Pons (tissue), 1 donor: ENCODE data around the gene ZNF45.
"Not testable (repeated sequence)": the region's sequence is repeated elsewhere in the genome, so short reads cannot be mapped to it uniquely, and the experiment has no call there.

Source experiments
- DNase-seq: peaks from one replicate; pipeline ENCODE4 v3.0.0-alpha.2; 2016; ENCODE audit warnings: low spot score

Gene ZNF45

DNA sequence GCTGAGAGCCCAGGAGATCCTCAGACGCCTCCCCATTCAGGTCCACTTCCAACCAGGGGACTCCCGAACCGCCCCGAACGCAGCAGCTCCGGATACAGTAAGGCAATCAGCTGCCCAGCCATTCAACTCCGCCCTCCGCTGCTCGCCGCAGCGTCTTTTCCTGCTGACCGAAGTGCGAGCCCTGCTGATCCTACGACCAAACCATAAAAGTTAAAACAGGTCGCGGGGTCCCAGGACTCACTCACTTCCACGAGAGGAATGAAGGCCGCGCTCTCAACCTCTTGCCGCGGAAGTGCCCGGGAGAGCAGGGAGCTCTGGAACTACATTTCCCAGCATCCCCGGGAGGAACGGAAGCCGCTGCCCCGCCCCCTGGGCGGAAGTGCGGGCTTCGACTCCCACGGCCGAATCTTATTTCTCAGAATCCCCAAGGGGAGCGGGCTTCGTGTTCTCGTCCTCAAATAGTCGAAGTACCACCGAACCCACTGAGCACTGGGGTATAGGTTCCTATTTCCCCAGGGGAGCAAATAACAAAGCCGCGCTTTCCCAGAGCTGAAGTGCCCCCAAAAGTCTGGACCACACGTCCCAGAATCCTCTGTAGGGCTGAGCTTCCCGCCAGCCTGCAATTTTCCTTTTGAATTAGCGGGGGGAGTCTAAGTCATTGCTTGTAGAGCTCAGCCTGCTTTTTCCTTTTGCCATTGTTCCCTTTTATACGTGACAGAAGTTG is at the start of gene ZNF45:
ZNF45 (minus strand) TSS at position 298 of the 724 bp plus-strand sequence. CDS start 13,097 bp downstream, outside the sequence.
- peak; percentile 95 for DNase-seq

DNA sequence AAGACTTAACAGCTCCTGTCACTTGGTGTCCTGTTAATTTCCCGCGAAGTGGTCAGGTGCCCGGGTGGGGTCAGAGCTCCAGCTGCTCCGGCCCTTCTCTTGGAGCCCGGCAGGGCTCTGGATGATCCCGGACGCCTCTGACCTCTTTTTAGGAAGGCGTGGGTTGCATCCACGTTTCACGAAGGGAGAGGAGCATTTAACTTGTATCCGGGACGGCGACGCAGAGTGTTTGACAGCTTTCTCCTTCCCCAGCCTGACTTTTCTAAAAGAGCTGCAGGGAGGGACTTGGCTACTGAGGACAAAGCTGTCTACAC is 49.6 kb upstream of the ZNF45 start:
- no peak for DNase-seq

DNA sequence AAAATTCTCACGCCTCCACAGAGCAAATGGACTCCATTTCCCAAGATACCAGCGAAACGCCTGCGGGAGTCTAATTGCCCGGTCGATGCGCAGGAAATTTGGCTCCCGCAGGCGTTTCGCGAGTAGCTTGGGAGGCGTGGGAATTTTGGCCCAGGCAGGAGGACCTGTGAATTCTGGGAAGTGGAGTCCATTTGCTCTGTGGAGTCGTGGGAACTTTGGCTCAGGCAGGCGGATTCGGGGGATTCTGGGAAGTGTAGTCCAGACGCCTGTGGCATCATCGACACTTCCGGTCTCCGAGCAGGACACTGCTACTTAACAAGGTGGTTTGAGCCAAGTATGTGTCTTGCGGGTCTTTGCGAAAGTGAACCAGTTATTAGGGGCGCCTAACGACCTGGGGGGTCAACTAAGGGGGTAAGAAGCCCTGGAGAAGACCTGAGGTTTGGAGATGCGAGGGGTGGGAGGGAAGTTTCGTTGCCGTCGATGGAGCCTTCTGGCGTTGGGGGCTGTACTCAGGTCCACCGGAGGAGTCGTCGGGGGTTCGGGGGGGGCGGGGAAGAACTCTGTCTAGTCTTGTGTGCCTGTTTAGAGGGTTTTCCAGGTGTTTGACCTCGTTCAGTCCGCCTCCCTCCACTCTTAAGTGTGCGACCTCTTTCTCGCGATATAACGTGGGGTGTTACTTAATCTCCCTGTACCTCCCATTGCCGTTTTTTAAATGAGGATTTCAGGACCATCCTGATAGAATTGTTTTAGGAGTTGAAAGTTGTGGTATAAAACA is 49.0 kb upstream of the ZNF45 start, which contains the start of gene ZNF155:
ZNF155 (plus strand) TSS at position 277 of the 775 bp plus-strand sequence. CDS start 4,356 bp downstream, outside the sequence.
- peak; percentile 98 for DNase-seq

DNA sequence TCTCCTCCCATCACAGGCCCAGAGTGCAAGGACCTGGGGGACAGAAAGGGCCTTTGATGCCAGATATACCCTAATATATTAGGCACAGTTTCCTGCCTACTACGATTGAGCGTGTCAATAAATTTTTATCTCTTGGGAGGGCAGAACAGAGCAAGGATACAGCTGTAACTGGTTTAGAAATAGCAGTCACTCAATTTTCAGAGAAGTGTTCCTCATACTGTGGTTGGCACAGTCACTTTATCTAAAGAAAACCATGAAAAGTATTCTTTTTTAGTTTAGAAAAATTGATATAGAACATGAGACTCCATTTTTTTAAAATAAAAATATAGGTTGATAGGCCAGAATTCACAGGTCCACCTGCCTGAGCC is 48.4 kb upstream of the ZNF45 start:
- no peak for DNase-seq

DNA sequence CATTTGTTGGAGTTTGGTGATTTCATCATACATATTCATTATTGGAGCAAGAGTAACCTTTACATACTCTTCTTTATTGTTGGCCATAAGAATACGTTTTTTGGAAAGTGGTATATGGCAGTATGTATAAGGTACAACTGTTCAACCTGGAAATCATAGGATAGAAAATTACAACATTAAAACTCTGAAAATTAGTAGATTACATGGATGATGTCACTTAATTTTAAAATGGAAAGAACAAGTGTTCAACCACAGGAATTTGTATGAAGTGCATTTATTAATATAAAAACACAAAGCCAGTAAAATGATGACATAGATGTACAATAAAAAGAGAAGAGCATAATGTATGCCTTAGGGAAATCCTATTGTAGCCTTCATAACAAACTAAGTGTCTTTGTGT is 41.6 kb upstream of the ZNF45 start:
- no peak for DNase-seq

DNA sequence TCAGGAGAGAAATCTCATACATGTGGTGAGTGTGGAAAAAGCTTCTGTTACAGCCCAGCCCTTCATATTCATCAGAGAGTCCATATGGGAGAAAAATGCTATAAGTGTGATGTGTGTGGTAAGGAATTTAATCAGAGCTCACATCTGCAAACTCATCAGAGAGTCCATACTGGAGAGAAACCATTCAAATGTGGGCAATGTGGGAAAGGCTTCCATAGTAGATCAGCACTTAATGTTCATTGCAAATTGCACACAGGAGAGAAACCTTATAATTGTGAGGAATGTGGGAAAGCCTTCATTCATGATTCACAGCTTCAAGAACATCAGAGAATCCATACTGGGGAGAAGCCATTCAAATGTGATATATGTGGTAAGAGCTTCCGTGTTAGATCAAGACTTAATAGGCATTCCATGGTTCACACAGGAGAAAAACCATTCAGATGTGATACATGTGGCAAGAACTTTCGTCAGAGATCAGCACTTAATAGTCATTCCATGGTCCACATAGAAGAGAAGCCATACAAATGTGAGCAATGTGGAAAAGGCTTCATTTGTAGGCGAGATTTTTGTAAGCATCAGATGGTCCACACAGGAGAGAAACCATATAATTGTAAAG is 31.1 kb upstream of the ZNF45 start:
- no peak for DNase-seq

DNA sequence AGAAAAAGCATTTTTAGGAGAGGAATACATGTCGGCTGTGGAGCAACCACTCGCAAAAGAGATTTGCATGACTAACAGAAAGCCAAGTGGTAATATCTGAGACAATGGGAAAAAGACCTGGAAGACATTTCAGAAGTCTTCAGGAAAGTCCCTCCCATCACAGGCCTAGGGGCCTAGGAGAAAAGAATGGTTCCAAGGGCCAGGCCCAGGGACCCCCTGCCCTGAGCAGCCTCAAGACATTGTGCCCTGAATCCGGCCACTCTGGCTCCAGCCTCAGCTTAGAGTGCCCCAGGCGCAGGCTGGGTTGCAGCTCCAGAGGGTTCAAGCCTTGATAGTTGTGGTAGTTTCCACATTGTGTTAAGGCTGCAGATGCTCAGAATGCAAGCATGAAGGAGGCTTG is 25.3 kb upstream of the ZNF45 start:
- DNase-seq, result no peak

DNA sequence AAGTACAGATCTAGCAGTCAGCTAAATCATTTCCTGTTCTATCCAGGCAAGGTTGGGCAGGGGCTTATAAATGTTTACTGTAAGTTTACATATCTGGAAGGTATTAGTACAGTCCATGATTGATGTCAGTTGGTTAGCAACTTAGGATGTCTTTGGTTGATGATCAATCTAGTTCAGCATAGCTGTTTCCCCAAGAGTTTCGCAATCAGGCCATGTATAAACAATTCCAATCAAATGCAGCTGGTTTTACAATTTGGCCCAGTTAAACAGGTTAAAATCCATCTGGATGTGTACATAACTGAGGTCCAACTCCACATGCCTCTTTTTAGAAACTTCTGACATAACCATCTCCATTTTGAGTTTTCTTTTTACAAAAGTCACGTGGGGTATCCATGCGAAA is 22.8 kb upstream of the ZNF45 start:
- no peak for DNase-seq

DNA sequence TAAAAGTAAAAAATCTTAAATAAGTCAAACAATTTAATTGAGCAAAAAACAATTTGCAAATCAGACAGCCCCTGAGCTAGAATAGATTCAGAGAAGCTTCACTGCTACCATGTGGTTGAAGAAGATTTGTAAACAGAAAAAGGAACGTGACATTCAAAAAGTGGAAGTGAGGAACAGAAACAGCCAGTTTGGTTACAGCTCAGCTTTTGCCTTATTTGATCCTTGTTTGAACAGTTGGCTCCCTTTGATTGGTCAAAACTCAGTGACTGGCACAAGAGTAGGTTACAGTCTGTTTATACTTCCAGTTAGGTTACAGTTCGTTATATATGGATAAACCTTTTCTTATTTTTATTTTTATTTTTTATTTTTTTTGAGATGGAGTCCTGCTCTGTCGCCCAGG is 21.7 kb upstream of the ZNF45 start:
- no peak for DNase-seq

DNA sequence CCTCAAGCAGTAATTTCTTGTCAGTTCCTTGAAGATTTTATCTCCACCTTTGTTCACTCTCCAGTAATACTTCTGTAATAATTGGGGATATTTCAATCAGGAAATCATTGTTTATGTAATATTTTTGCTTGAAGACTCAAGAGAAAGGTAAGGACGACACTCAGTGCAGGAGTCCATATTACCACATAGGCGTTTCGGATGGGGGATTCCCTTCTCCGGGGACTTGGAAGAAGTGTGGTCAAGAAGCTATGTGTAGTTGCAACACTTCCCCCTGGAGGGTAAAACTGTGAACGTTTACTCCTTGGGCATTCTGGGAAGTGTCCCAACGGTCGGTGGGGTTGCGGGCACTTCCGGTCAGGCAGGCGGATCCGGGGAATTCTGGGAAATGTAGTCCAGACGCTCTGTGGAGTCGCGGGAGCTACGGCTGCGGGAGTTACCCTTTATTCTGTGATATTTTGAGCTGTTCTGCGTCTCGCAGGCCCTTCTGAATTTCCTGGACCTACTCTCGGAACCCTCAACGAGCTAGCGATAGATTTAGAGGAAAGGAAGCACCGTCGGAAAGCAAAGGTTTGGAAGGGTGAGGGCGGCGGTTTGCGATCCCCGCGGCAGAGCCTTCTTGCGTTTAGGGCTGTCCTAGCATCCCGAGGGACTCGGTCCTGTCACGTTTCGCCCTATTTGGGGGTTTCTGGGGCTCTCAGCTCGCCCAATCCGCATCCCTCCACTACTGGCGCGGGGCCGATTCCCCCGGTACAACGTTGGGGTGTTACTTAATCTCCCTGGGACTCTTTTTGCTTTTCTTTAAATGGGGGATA is 16.0 kb upstream of the ZNF45 start, which contains the start of gene ZNF221:
ZNF221 (plus strand) TSS at position 395 of the 812 bp plus-strand sequence. CDS start 11,499 bp downstream, outside the sequence.
- peak; percentile 96 for DNase-seq

DNA sequence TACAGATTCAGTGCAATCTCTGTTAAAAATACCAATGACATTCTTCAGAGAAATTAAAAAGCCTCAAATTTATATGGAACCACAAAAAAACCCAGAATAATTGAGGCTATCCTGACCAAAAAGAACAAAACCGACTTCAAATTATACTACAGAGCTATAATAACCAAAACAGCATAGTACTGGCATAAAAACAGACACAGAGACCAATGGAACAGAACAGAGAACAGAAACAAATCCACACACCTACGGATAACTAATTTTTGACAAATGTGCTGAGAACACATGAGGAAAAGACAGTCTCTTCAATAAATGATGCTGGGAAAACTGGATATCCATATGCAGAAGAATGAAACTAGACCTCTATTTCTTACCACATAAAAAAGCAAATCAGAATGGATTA is 14.7 kb upstream of the ZNF45 start:
- DNase-seq, result not testable (repeated sequence)

DNA sequence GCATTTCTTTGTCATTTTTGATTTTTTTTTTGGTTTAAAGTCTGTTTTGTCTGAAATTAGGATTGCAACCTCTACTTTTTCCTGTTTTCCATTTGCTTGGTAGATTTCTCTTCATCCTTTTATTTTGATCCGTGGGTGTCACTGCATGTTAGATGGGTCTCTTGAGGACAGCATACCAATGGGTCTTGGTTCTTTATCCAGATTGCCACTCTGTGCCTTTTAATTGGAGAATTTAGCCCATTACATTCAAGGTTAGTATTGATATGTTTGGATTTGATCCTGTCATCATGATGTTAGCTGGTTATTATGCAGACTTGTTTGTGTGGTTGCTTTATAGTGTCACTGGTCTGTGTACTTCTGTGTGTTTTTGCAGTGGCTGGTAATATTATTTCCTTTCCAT is 12.3 kb upstream of the ZNF45 start:
- DNase-seq, result not testable (repeated sequence)

DNA sequence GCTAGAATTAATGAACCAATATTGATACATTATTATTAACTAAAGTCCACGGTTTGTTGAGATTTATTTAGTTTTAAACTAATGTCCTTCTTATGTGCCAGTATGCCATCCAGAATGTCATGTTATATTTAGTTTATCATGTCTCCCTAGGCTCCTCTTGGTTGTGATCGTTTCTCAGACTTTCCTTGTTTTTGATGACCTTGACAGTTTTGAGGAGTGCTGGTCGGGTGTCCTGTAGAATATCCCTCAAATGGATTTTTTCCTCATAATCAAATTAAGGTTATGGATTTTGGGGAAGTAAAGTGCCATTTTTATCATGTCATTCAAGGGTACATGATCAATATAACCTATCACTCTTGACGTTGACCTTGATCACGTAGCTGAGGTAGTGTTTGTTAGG is 6.1 kb upstream of the ZNF45 start:
- no peak for DNase-seq

DNA sequence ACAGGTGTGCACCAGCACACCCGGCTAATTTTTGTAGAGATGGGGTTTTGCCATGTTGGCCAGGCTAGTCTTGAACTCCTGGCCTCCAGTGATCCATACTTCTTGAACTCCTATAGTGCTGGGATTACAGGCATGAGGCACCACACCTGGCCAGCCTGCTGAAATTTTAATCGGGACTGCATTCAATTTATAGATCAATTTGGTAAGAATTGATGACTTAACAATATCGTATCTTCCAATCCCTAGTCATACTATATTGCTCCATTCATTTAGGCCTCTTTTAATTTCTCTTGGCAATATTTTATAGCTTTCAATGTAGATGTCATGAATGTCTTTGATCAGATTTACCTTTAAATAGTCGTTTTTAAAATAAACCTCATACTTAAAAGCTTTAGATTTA is 5.6 kb upstream of the ZNF45 start:
- no peak for DNase-seq

DNA sequence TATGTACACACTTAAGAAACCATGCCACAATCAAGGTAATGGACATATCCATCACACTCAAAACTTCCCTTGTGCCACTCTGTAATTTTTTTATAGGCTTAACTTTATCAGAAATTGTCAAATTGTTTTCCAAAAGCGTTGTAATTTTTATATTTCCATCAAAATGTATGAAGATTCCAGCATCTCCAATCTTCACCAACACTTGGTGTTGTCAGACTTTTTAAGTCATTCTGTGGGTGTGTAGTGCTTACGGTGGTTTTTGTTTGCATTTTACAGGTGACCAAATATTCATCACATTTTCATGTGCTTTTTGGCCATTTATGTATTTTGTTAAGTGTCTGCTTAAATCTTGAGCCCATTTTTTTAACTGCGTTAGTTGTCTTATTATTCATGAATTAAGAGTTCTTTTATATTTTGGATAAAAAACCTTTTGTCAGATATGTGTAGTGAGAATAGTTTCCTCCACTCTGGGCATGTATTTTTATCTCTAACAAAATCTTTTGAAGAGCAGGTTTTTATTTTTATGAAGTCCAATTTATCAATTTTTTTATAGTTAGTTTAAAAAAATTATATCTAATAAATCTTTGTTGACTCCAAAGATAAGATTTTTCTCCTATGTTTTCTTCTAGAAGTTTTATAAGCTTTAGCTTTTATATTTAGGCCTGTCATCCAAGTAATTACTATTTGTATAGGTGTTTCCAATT is 4.6 kb upstream of the ZNF45 start:
- DNase-seq, result no peak

DNA sequence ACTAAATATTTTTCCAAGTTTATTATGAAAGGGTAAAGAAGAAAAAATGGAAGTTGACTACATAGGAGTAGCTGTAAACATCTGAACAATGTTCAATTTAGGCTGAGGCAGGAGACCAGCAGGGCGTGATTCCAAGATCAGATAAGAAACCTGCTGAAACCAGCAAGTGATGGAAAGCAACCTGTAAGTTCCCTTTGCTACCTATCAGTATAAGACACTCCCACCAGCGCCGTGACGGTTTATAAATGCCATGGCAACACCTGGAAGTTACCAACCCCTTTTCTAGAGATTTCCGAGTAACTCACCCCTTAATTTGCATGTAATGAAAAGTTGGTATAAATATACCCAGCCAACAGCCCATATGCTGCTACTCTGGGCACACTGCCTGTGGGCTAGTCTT is 1.1 kb upstream of the ZNF45 start:
- DNase-seq, result no peak

DNA sequence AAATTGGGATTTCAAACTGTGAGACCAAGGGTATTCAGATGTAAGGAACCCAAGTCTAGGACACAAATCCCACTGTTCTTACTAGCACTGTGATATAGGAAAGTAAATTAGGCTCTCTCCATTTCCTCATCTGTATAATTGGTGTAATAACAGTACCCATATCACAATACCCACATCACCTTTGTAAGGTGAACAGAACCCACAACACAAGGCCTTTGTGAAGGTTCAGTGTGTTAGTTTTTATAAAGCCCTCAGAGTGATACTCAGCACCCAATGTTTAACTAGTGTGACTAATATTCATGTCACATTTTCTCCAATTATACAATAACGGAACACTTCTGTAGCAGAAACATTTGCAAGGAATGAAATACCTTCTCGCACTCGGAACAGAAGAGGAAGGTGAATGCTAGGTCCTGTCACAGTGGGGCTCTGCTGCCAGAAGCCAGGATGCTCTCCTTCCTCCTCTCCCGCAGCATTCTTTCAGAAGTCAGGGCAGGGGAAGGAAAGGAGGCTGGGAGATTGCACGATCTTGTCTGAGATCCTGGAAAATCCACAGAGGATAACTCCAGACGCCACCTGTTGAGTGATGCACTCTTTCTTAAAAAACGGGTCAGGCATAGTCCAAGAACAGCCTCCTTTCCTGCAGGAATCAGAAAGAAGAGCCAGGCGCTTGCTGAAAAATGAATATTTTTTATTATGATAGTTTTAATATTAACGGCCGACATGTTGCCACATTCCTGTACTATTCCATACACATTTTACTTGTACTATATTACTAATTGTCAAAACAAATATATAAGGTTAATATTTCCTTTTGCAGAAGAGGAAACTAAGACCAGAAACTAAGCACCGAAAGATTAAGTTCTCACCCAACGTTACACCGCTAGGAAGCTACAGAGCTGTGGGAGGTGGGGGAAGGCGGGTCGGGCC is 762 bp downstream of the ZNF45 start:
- DNase-seq, result peak; percentile 1

DNA sequence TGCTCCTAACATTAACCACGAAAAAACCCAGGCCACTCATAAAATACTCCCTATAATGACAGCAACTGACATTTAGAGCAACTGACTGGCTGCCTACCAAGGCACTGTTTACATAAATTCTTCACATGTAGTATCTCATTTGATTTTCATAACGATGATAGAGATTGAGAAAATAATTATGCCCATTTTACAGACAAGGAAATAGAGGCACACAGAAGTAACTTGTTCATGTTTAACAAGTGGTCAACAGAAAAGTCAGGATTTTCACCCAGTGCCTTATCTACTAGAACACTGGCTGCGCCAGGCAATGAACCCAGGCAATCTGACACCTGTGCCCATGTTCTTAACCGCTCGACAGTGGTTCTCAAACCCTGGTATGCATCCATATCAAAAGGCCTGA is 6.3 kb downstream of the ZNF45 start:
- no peak for DNase-seq

DNA sequence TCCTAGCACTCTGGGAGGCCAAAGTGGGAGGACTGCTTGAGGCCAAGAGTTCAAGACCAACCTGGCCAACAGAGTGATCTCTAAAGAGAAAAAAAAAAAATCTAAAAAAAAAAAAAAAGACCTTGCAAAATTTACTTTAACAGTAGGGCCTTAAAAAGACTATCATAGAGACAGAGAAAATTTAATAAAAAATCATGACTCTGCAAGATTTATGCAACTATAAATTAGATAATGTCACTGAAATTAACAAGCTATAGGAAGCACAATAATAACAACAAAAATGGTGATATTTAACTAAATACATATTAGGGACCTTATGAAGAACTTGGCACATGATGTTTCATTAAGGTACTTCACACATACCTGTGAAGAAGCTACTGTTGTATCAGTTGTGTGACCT is 11.2 kb downstream of the ZNF45 start:
- DNase-seq, result no peak

DNA sequence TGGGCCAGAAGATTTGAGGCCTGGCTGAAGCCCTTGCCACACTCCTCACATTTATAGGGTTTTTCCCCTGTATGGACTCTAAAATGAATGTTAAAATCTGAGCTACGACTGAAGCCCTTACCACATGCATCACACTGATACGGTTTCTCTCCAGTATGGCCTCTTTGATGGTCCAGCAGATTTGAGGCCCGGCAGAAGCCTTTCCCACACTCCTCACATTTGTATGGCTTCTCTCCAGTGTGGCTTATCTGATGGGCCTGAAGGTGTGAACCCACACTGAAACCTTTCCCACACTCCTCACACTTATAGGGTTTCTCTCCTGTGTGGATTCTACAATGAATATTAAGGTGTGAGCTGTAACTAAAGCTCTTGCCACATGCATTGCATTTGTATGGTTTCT is 21.0 kb downstream of the ZNF45 start:
- no peak for DNase-seq
